Loucy (cell line): Measurements from ENCODE around the gene RXYLT1.

Experiments used
- CTCF ChIP-seq: fragments of 200-600 bp; sonication (generic); conservative IDR thresholded peaks from 2 replicates; pipeline ENCODE4 v1.5.1; 2014; ENCODE audit warnings: mild to moderate bottlenecking, antibody characterized with exemption, low read length
- EZH2phosphoT487 ChIP-seq: fragments of 200-600 bp; IDR thresholded peaks from 2 replicates; pipeline ENCODE4 v1.6.1; 2018; ENCODE audit warnings: antibody characterized with exemption, mild to moderate bottlenecking, moderate library complexity, borderline replicate concordance

DNA sequence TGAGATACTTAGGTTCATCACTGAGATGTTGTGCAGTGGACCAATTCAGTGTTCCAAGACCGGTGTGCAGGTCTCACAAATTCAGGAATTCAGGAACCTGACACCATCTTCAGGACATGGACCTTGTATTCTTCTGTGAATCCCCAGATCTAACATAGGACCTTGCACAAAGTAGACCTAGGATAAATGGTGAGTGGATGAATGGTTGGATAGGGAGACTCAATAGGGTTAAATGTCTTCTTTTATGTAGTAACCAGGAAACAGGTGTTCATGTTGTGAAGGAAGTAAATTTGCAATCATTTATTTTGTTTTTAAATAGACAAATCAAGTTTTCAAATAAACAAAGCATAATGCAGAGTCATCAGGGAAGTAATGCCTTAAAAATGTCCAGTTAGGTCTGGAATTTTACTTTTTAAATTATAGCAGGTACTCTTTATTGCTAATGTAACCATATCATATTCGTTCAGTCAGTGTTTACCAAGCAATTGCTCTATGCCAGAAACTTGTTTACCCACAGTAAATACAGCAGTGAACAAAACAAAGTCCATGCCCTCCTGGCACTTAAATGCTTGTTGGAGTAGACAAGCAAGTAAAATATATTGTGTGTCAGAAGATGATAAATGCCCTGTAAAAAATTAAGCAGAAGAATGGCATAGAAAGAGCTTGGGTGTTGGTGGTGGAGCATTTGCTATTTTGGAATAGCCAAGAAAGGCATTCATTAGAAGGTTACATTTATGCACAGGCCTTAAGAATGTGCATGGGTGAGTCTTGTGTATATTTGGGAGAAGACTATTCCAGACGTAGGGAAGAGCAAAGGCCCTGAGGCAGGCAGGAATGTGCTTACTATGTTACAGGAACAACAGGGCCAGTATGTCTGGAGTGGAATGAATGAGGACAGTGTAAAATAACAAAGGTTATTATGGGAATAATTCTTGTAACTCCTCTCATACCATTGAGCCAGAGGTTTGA lies 26.3 kb downstream of the RXYLT1 start:
- TF ChIP-seq CTCF (no peak), EZH2phosphoT487 (no peak)
